HepG2 (cell line): ENCODE results near the gene ESYT1.

Experiments
- ATF7 ChIP-seq, 2 experiments: fragments of 450-650 bp in 1 of 2; sonication (generic) in 1 of 2; formaldehyde crosslinking in 1 of 2; IDR thresholded peaks; 2 replicates each; pipeline versions ENCODE4 v1.4.0 to v1.6.1; 2016 to 2020; ENCODE audit warnings: antibody characterized with exemption in 1 of 2, mild to moderate bottlenecking in 1 of 2, missing genetic modification reagents in 1 of 2
- CTCF ChIP-seq: sonication (generic); formaldehyde crosslinking; IDR thresholded peaks from 2 replicates; pipeline ENCODE4 v1.5.0; 2020; ENCODE audit warnings: mild to moderate bottlenecking, missing genetic modification reagents, moderate library complexity
- EZH2 ChIP-seq: conservative IDR thresholded peaks from 2 replicates; pipeline ENCODE4 v1.6.1; 2012; ENCODE audit warnings: mild to moderate bottlenecking, low read depth, low read length, moderate library complexity
- HDAC2 ChIP-seq: sonication (generic); formaldehyde crosslinking; IDR thresholded peaks from 2 replicates; pipeline ENCODE4 v1.4.0; 2020; ENCODE audit warnings: missing genetic modification reagents
- MAF1 ChIP-seq: sonication (generic); formaldehyde crosslinking; IDR thresholded peaks from 2 replicates; pipeline ENCODE4 v1.5.0; 2020; ENCODE audit warnings: missing genetic modification reagents, borderline replicate concordance
- PBX3 ChIP-seq: sonication (generic); formaldehyde crosslinking; IDR thresholded peaks from 2 replicates; pipeline ENCODE4 v1.8.1; 2023; ENCODE audit warnings: missing genetic modification reagents, inconsistent platforms, borderline replicate concordance
- POLR2A ChIP-seq, 2 experiments: IDR thresholded peaks; 2 replicates each; pipeline ENCODE4 v1.6.1; 2011; ENCODE audit warnings: low read depth in 2 of 2, low read length in 2 of 2, mild to moderate bottlenecking in 1 of 2, moderate library complexity in 1 of 2; ENCODE audit not compliant: insufficient read depth in 1 of 2
- ZFP36L1 ChIP-seq: sonication (generic); formaldehyde crosslinking; IDR thresholded peaks from 2 replicates; pipeline ENCODE4 v1.8.0; 2022; ENCODE audit warnings: mild to moderate bottlenecking, missing genetic modification reagents, moderate library complexity
- ZNF446 ChIP-seq: sonication (generic); formaldehyde crosslinking; IDR thresholded peaks from 2 replicates; pipeline ENCODE4 v1.5.0; 2020; ENCODE audit warnings: mild to moderate bottlenecking, missing genetic modification reagents
- ZNF766 ChIP-seq: sonication (generic); formaldehyde crosslinking; IDR thresholded peaks from 2 replicates; pipeline ENCODE4 v1.5.0; 2020; ENCODE audit warnings: missing genetic modification reagents, borderline replicate concordance
- ZNF773 ChIP-seq: sonication (generic); formaldehyde crosslinking; IDR thresholded peaks from 2 replicates; pipeline ENCODE4 v1.4.0; 2020; ENCODE audit warnings: missing genetic modification reagents, borderline replicate concordance

- TF ChIP-seq ZNF766 (CRISPR knock-in tag) (no peak), ZNF446 (CRISPR knock-in tag) (no peak), CTCF (CRISPR knock-in tag) (no peak), EZH2 (no peak), ZFP36L1 (CRISPR knock-in tag) (no peak), POLR2A (IDR thresholded peaks at IDR 0.05; ENCODE audit: insufficient read depth in 1 of 2, low read depth in 2 of 2, low read length in 2 of 2) (no peak), HDAC2 (CRISPR knock-in tag) (no peak), MAF1 (no peak), ATF7 (IDR thresholded peaks at IDR 0.05) (no peak), ATF7 (CRISPR knock-in tag; IDR thresholded peaks at IDR 0.05) (no peak), PBX3 (CRISPR knock-in tag) (no peak), ZNF773 (CRISPR knock-in tag) (no peak)
Observed at GRCh38 chr12:56153678-56154065, 25.6 kb downstream of the ESYT1 start.
